ENCODE measurements around the gene MOSMO.
"Not testable (repeated sequence)": the region's sequence is repeated elsewhere in the genome, so short reads cannot be mapped to it uniquely, and the experiment has no call there.

Gene MOSMO

GRCh38 chr16:22099256-22099975 lies 91.5 kb downstream of the MOSMO start:
- no peak overlapping the region for H3K18ac ChIP-seq (ENCODE audit: low read length)
- H3K4me3 ChIP-seq (ENCODE audit: low read depth, low read length) = no peak overlapping the region
- H4K8ac ChIP-seq (ENCODE audit: low read depth, low read length) = no peak overlapping the region
- H3K4ac ChIP-seq (ENCODE audit: low read depth, low read length) = no peak overlapping the region
- H4K91ac ChIP-seq (ENCODE audit: low read depth, low read length) = no peak overlapping the region
- H3K79me2 ChIP-seq (ENCODE audit: control insufficient read depth, insufficient read depth, low read length, poor library complexity) = no peaks in the 10 kb centered on the region
- H3K79me1 ChIP-seq (ENCODE audit: low read length) = no peaks in the 10 kb centered on the region
- no CpG with 5 or more reads among the region's 9 CpGs for WGBS (ENCODE audit: extremely low coverage, insufficient coverage, insufficient read length)
- no peak overlapping the region for H2BK12ac ChIP-seq (ENCODE audit: low read length)
- H2AFZ ChIP-seq (ENCODE audit: insufficient read depth, low read length, poor library complexity) = no peak overlapping the region
- no peaks in the 10 kb centered on the region for H3K4me1 ChIP-seq (ENCODE audit: control insufficient read depth in 1 of 2, insufficient read depth in 2 of 2, low read length in 2 of 2)
- no peak overlapping the region for H3K14ac ChIP-seq (ENCODE audit: low read length)
- H3K27ac ChIP-seq (ENCODE audit: low read depth, low read length) = no peak overlapping the region
- H3K9me3 ChIP-seq (ENCODE audit: insufficient read depth, low read depth, low read length) = no peaks in the 10 kb centered on the region
- no peak overlapping the region for H3K23ac ChIP-seq (ENCODE audit: low read length)
- DNase-seq = no peak
- H4K12ac ChIP-seq (ENCODE audit: low read depth, low read length) = no peak overlapping the region
- H2BK120ac ChIP-seq (ENCODE audit: insufficient read depth, low read length, poor library complexity) = no peak overlapping the region
- H2AK5ac ChIP-seq (ENCODE audit: low read length) = no peak overlapping the region
- H3K9ac ChIP-seq (ENCODE audit: low read length) = peak overlapping the region; percentile 29
- no peak overlapping the region for H3K4me2 ChIP-seq (ENCODE audit: low read length)
- no peaks in the 10 kb centered on the region for H3K27me3 ChIP-seq (ENCODE audit: insufficient read depth, low read length)
- no peak overlapping the region for H2BK5ac ChIP-seq (ENCODE audit: low read depth, low read length, poor library complexity)
- H3K36me3 ChIP-seq (ENCODE audit: control insufficient read depth in 1 of 2, insufficient read depth in 2 of 2, low read length in 2 of 2) = no peaks in the 10 kb centered on the region

- Histone ChIP-seq H3K79me1 (ENCODE audit: low read length) (no peaks in the 10 kb centered on the region), H3K4ac (ENCODE audit: low read depth, low read length) (no peak overlapping the region), H4K12ac (ENCODE audit: low read depth, low read length) (no peak overlapping the region), H3K27me3 (ENCODE audit: insufficient read depth, low read length) (no peaks in the 10 kb centered on the region), H3K4me2 (ENCODE audit: low read length) (no peak overlapping the region), H2BK12ac (ENCODE audit: low read length) (no peak overlapping the region), H3K27ac (ENCODE audit: low read depth, low read length) (no peak overlapping the region), H4K91ac (ENCODE audit: low read depth, low read length) (no peak overlapping the region), H3K4me3 (ENCODE audit: low read depth, low read length) (no peak overlapping the region), H2AK5ac (ENCODE audit: low read length) (no peak overlapping the region), H2BK120ac (ENCODE audit: insufficient read depth, low read length, poor library complexity) (no peak overlapping the region), H3K9ac (ENCODE audit: low read length) (no peak overlapping the region), H3K4me1 (ENCODE audit: control insufficient read depth in 1 of 2, insufficient read depth in 2 of 2, low read length in 2 of 2) (no peaks in the 10 kb centered on the region), H3K18ac (ENCODE audit: low read length) (no peak overlapping the region), H3K36me3 (ENCODE audit: control insufficient read depth in 1 of 2, insufficient read depth in 2 of 2, low read length in 2 of 2) (no peaks in the 10 kb centered on the region), H4K8ac (ENCODE audit: low read depth, low read length) (no peak overlapping the region), H3K9me3 (ENCODE audit: insufficient read depth, low read depth, low read length) (no peaks in the 10 kb centered on the region), H3K23ac (ENCODE audit: low read length) (no peak overlapping the region), H2AFZ (ENCODE audit: insufficient read depth, low read length, poor library complexity) (no peak overlapping the region), H3K14ac (ENCODE audit: low read length) (no peak overlapping the region), H2BK5ac (ENCODE audit: low read depth, low read length, poor library complexity) (no peak overlapping the region), H3K79me2 (ENCODE audit: control insufficient read depth, insufficient read depth, low read length, poor library complexity) (no peaks in the 10 kb centered on the region)
- WGBS (ENCODE audit: extremely low coverage, insufficient coverage, insufficient read length) = no CpG with 5 or more reads among the region's 1 CpG
- DNase-seq = no peak
These were observed 95.5 kb downstream of the MOSMO start for GRCh38 chr16:22103441-22103840.

GRCh38 chr16:22109258-22109898 lies 101.5 kb downstream of the MOSMO start:
- Histone ChIP-seq H3K79me2 (ENCODE audit: control insufficient read depth, insufficient read depth, low read length, poor library complexity) (no peaks in the 10 kb centered on the region), H3K27me3 (ENCODE audit: insufficient read depth, low read length) (no peaks in the 10 kb centered on the region), H3K14ac (ENCODE audit: low read length) (no peak overlapping the region), H3K9me3 (ENCODE audit: insufficient read depth, low read depth, low read length) (no peaks in the 10 kb centered on the region), H3K23ac (ENCODE audit: low read length) (no peak overlapping the region), H3K4ac (ENCODE audit: low read depth, low read length) (no peak overlapping the region), H2BK12ac (ENCODE audit: low read length) (no peak overlapping the region), H4K12ac (ENCODE audit: low read depth, low read length) (no peak overlapping the region), H3K79me1 (ENCODE audit: low read length) (no peaks in the 10 kb centered on the region), H2BK120ac (ENCODE audit: insufficient read depth, low read length, poor library complexity) (no peak overlapping the region), H3K27ac (ENCODE audit: low read depth, low read length) (no peak overlapping the region), H4K8ac (ENCODE audit: low read depth, low read length) (no peak overlapping the region), H3K36me3 (ENCODE audit: control insufficient read depth in 1 of 2, insufficient read depth in 2 of 2, low read length in 2 of 2) (no peaks in the 10 kb centered on the region), H3K18ac (ENCODE audit: low read length) (no peak overlapping the region), H2AK5ac (ENCODE audit: low read length) (no peak overlapping the region), H4K91ac (ENCODE audit: low read depth, low read length) (no peak overlapping the region), H3K9ac (ENCODE audit: low read length) (no peak overlapping the region), H2AFZ (ENCODE audit: insufficient read depth, low read length, poor library complexity) (no peak overlapping the region), H2BK5ac (ENCODE audit: low read depth, low read length, poor library complexity) (no peak overlapping the region), H3K4me2 (ENCODE audit: low read length) (no peak overlapping the region), H3K4me1 (ENCODE audit: control insufficient read depth in 1 of 2, insufficient read depth in 2 of 2, low read length in 2 of 2) (no peaks in the 10 kb centered on the region), H3K4me3 (ENCODE audit: low read depth, low read length) (no peak overlapping the region)
- WGBS (ENCODE audit: extremely low coverage, insufficient coverage, insufficient read length) = no CpG with 5 or more reads among the region's 4 CpGs
- DNase-seq = no peak

- H3K9ac ChIP-seq (ENCODE audit: low read length); H3K9me3 ChIP-seq (ENCODE audit: insufficient read depth, low read depth, low read length); H4K12ac ChIP-seq (ENCODE audit: low read depth, low read length); H3K4me2 ChIP-seq (ENCODE audit: low read length); H3K23ac ChIP-seq (ENCODE audit: low read length); H2BK5ac ChIP-seq (ENCODE audit: low read depth, low read length, poor library complexity); H2AFZ ChIP-seq (ENCODE audit: insufficient read depth, low read length, poor library complexity); H4K8ac ChIP-seq (ENCODE audit: low read depth, low read length); H2AK5ac ChIP-seq (ENCODE audit: low read length); H3K79me2 ChIP-seq (ENCODE audit: control insufficient read depth, insufficient read depth, low read length, poor library complexity); H3K4me3 ChIP-seq (ENCODE audit: low read depth, low read length); H2BK120ac ChIP-seq (ENCODE audit: insufficient read depth, low read length, poor library complexity); H2BK12ac ChIP-seq (ENCODE audit: low read length); H3K14ac ChIP-seq (ENCODE audit: low read length); H3K79me1 ChIP-seq (ENCODE audit: low read length); H3K4ac ChIP-seq (ENCODE audit: low read depth, low read length); DNase-seq; H3K27me3 ChIP-seq (ENCODE audit: insufficient read depth, low read length); H3K36me3 ChIP-seq (ENCODE audit: control insufficient read depth in 1 of 2, insufficient read depth in 2 of 2, low read length in 2 of 2); H4K91ac ChIP-seq (ENCODE audit: low read depth, low read length); H3K18ac ChIP-seq (ENCODE audit: low read length); H3K4me1 ChIP-seq (ENCODE audit: control insufficient read depth in 1 of 2, insufficient read depth in 2 of 2, low read length in 2 of 2); H3K27ac ChIP-seq (ENCODE audit: low read depth, low read length): not testable (repeated sequence)
- no CpG with 5 or more reads among the region's 5 CpGs for WGBS (ENCODE audit: extremely low coverage, insufficient coverage, insufficient read length)
These were observed 103.7 kb downstream of the MOSMO start for GRCh38 chr16:22111629-22112028.

Measured in trophoblast cell (in vitro differentiated cells and primary cell).